Measurements from ENCODE around the gene FER. TPM values are rescaled to one million over a fixed set of nuclear protein-coding genes. Genes with fewer than 3 reads are reported as not detected.

Gene FER
- total and polyA plus RNA-seq, 2 of the 8 experiments (the other 6 are each of a cell fraction or from before 2014, with no cell fraction given), result 1.3 to 15.8 TPM

DNA sequence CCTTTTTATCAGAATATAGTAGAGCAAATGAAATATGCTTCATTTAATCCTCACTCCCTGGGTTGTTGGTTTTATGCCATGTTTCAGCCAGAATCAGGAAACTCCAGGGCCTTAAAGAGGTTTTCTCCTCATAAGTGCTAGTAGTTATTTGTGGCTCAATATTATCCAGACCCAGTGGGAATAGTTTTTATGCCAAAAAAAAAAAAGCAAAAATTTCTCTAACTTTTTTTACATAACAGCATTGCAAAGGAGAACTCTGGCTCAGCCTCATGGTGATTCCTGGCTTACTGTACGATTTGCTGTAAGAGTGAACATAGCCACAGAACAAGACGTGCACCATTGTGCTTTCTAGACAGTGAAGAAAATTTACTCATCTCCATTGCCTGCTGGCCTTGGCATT, 429.5 kb downstream of the FER start:
- Histone ChIP-seq H3K4me1 (replicated peaks in 1 of 4; ENCODE audit: control insufficient read depth in 3 of 4, insufficient read depth in 4 of 4, low read length in 3 of 4) (no peaks in the 10 kb centered on the region), H2BK15ac (ENCODE audit: low read length) (no peak overlapping the region), H3K56ac (replicated peaks; ENCODE audit: insufficient read length, low read depth, low read length) (no peak overlapping the region), H2BK20ac (ENCODE audit: low read length) (no peak overlapping the region), H3K4me2 (ENCODE audit: insufficient read depth in 1 of 2, low read depth in 2 of 2, low read length in 2 of 2) (no peak overlapping the region), H3K36me3 (ENCODE audit: control insufficient read depth in 2 of 4, insufficient read depth in 4 of 4, low read length in 3 of 4) (no peaks in the 10 kb centered on the region), H4K8ac (ENCODE audit: extremely low read depth, insufficient read depth, low read length) (no peak overlapping the region), H3K4me3 (ENCODE audit: extremely low read depth in 1 of 4, insufficient read depth in 2 of 4, low read depth in 3 of 4, low read length in 4 of 4) (no peak overlapping the region), H2BK5ac (ENCODE audit: low read depth, low read length) (no peak overlapping the region), H3K23me2 (ENCODE audit: low read depth, low read length) (no peaks in the 10 kb centered on the region; the same call in 1 of the 2 replicates), H3K9ac (replicated peaks in 1 of 4; ENCODE audit: extremely low read depth in 1 of 4, low read depth in 3 of 4, low read length in 3 of 4) (no peak overlapping the region), H2BK12ac (ENCODE audit: low read depth, low read length) (no peak overlapping the region), H3K9me3 (ENCODE audit: insufficient read depth in 2 of 2, low read depth in 1 of 2, low read length in 1 of 2) (no peaks in the 10 kb centered on the region), H3K23ac (ENCODE audit: insufficient read length) (no peak overlapping the region), H3K27ac (ENCODE audit: low read depth, low read length) (no peak overlapping the region), H2AK5ac (ENCODE audit: low read depth, low read length) (no peak overlapping the region), H4K20me1 (replicated peaks in 1 of 2; ENCODE audit: control insufficient read depth in 1 of 2, insufficient read depth in 2 of 2, low read length in 2 of 2) (no peaks in the 10 kb centered on the region), H3K79me1 (ENCODE audit: low read depth, low read length) (no peaks in the 10 kb centered on the region), H2BK120ac (replicated peaks; ENCODE audit: low read depth, low read length) (no peak overlapping the region), H3K4ac (replicated peaks; ENCODE audit: insufficient read length, low read depth, low read length) (no peak overlapping the region), H3K14ac (ENCODE audit: insufficient read length) (no peak overlapping the region), H3K27me3 (replicated peaks in 1 of 4; ENCODE audit: control insufficient read depth in 3 of 4, extremely low read depth in 1 of 4, insufficient read depth in 3 of 4, low read length in 3 of 4) (no peaks in the 10 kb centered on the region), H4K91ac (replicated peaks; ENCODE audit: insufficient read length, low read length) (no peak overlapping the region), H2AFZ (ENCODE audit: low read length) (no peak overlapping the region), H3K18ac (ENCODE audit: extremely low read depth, low read length) (no peak overlapping the region), H4K5ac (ENCODE audit: insufficient read length, low read depth, low read length) (no peak overlapping the region), H3K79me2 (ENCODE audit: control insufficient read depth in 1 of 2, insufficient read depth in 2 of 2, low read length in 2 of 2) (no peaks in the 10 kb centered on the region)
- no peak for TF ChIP-seq SIX5 (IDR thresholded peaks at IDR 0.05; ENCODE audit: low read depth, low read length)
- no peak for TF ChIP-seq ATF2 (IDR thresholded peaks at IDR 0.05; ENCODE audit: low read length)
- TF ChIP-seq SP4 (IDR thresholded peaks at IDR 0.05; ENCODE audit: low read length), result no peak
- TF ChIP-seq CTCF (IDR thresholded peaks at IDR 0.05; ENCODE audit: control extremely low read depth in 1 of 3, insufficient read depth in 1 of 3, low read depth in 1 of 3, low read length in 3 of 3), result no peak
- TF ChIP-seq FOSL1 (IDR thresholded peaks at IDR 0.05; ENCODE audit: insufficient read depth, low read depth, low read length), result no peak
- TF ChIP-seq POU5F1 (IDR thresholded peaks at IDR 0.05; ENCODE audit: low read depth, low read length), result no peak
- TF ChIP-seq POLR2AphosphoS5 (IDR thresholded peaks at IDR 0.05; ENCODE audit: low read depth, low read length), result no peak
- TF ChIP-seq ZNF274 (IDR thresholded peaks at IDR 0.05; ENCODE audit: borderline replicate concordance, extremely low read depth, low read length), result no peak
- TF ChIP-seq JUND (IDR thresholded peaks at IDR 0.05; ENCODE audit: low read length), result no peak
- no peak for TF ChIP-seq GABPA (IDR thresholded peaks at IDR 0.05; ENCODE audit: borderline replicate concordance, insufficient read depth, low read length)
- TF ChIP-seq RBBP5 (IDR thresholded peaks at IDR 0.05; ENCODE audit: borderline replicate concordance, low read depth, low read length), result no peak
- DNase-seq (ENCODE audit: low read depth in 1 of 2, low spot score in 2 of 2) (no peak), FAIRE-seq (no peak)
- CTCF ChIA-PET (ENCODE audit: partially characterized antibody), result no interaction called here
- POLR2A ChIA-PET (ENCODE audit: partially characterized antibody), result no interaction called here
- 92% methylated on average over 2 of the region's 2 CpGs; no CpG with 5 or more reads in 1 of the 2 experiments for whole genome bisulfite sequencing, 2 experiments (ENCODE audit: extremely low coverage in 1 of 2, insufficient coverage in 1 of 2, insufficient read length in 1 of 2, insufficient replicate concordance in 2 of 2, low coverage in 1 of 2, low lambda C conversion rate in 2 of 2, missing lambda C conversion rate in 1 of 2)
